HT1080 (cell line): ENCODE results near the gene JAK2. TPM values are rescaled to one million over a fixed set of nuclear protein-coding genes. Genes with fewer than 3 reads are reported as not detected.
A peak's percentile ranks its signal among the peaks of the same experiment; 100 is the strongest.
"Not testable (repeated sequence)": the region's sequence is repeated elsewhere in the genome, so short reads cannot be mapped to it uniquely, and the experiment has no call there.

Experiments used
- DNase-seq: peaks from one replicate; pipeline ENCODE4 v3.0.0-alpha.2; 2015; ENCODE audit warnings: low read depth
- total RNA-seq: library from RNA; depleted of rRNA; stranded (reverse); fragments of >200 nt; shearing (Covaris generic); gene quantifications from 2 replicates; pipeline ENCODE4 v1.2.3, GENCODE V29; 2014

JAK2 gene
- total RNA-seq, 1 experiment from 2014 or later, result 3.9 TPM

DNA sequence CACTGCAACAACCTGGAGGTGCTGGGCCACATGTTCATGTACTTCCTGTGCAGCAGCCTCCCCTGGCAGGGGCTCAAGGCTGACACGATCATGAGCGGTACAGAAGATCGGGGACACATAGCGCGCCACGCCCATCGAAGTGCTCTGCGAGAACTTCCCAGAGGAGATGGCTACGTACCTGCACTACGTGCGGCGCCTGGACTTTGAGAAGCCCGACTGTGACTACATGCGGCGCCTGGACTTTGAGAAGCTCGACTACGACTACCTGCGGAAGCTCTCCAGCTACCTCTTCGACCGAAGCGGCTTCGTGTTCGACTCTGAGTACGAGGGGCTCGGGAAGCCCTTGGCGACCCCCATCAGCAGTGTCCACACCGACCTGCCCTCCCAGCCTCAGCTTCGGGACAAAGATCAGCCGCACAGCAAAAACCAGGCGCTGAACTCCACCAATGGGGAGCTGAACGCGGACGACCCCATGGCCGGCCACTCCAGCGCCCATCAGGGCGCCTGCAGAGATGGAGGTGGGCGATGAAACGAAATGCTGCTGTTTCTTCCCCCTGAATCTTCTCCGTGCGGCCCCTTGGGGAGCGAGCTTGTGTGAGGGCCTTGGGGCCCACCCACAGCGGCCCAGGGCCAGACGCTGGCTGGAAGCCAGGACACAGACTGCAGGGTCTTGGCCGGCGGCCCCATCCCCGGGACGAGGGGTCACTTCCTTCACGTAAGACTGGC, 56.5 kb downstream of the JAK2 start:
- DNase-seq, result no peak

- no peak for DNase-seq
These were observed 57.6 kb downstream of the JAK2 start for GRCh38 chr9:5042661-5043178.

GRCh38 chr9:5043381-5043780, 58.3 kb downstream of the JAK2 start:
- DNase-seq, result no peak

GRCh38 chr9:5044160-5044559, 59.1 kb downstream of the JAK2 start:
- no peak for DNase-seq

GRCh38 chr9:5052838-5053237, 67.8 kb downstream of the JAK2 start:
- no peak for DNase-seq

DNA sequence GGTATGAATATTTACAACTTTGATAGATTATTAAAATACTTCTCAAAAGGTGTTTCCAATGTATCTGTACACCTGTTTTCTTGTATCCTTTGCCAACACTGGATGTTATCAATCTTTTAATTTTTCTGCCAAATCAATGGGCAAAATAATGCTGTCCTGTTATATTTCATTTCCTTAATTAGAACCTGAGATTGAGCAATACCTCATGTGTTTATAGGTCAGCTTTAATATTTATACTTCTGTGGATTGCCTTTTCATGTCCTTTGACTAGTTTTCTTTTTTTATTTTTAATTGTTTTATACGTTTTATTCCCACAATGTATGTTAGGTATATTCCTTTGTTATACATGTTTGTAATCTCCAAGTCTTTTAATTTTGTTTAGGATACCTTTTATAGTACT, 77.6 kb downstream of the JAK2 start:
- DNase-seq, result no peak

- DNase-seq, result no peak
These were observed 87.8 kb downstream of the JAK2 start for GRCh38 chr9:5072871-5073270.

DNA sequence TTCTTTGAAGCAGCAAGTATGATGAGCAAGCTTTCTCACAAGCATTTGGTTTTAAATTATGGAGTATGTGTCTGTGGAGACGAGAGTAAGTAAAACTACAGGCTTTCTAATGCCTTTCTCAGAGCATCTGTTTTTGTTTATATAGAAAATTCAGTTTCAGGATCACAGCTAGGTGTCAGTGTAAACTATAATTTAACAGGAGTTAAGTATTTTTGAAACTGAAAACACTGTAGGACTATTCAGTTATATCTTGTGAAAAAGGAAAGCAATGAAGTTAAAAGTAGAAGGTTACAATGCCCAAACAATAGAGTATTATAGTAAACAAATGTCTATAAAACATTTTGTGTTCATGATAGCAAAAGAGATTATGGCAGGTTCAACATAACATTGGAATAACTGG, 88.6 kb downstream of the JAK2 start:
- DNase-seq, result no peak

- no peak for DNase-seq
These were observed 100.9 kb downstream of the JAK2 start for GRCh38 chr9:5085993-5086392.

GRCh38 chr9:5089737-5090136, 104.7 kb downstream of the JAK2 start:
- DNase-seq, result no peak

DNA sequence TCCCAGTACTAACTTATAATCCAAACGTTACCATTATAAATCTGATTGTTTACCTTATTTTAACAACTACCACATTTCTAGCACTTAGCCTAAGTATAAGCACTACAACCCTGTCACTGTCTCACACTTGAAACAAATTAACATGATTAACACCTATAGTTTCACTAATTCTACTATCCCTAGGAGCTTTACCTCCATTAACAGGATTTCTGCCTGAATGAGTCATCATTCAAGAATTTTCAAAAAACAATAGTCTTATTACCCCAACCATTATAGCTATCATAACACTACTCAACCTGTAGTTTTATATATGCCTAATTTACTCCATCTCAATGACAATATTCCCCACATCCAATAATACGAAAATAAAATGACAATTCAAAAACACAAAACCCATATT, 110.7 kb downstream of the JAK2 start:
- peak; percentile 10 for DNase-seq

DNA sequence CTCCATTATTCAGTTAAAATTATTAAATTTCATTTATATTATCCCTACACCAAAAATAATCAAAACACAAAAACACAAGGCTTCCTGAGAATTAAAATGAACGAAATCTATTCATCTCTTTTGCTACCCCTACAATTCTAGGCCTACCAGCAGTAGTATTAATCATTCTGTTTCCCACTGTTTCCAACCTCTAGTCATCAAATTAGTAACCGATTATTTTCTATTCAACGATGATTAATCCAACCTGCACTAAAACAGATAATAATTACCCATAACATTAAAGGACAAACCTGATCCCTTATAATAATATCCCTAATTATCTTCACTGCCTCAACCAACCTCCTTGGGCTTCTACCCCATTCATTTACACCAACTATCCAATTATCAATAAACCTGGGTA, 114.4 kb downstream of the JAK2 start:
- no peak for DNase-seq

GRCh38 chr9:5101127-5101526, 116.1 kb downstream of the JAK2 start:
- not testable (repeated sequence) for DNase-seq

DNA sequence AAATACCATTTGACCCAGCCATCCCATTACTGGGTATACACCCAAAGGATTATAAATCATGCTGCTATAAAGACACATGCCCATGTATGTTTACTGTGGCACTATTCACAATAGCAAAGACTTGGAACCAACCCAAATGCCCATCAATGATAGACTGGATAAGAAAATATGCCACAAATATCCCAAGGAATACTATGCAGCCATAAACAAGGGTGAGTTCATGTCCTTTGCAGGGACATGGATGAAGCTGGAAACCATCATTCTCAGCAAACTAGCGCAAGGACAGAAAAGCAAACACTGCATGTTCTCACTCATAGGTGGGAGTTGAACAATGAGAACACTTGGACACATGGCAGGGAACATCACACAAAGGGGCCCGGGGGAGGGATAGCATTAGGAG, 121.4 kb downstream of the JAK2 start:
- not testable (repeated sequence) for DNase-seq

- DNase-seq, result no peak
These were observed 126.0 kb downstream of the JAK2 start for GRCh38 chr9:5110867-5111681.

- no peak for DNase-seq
These were observed 126.6 kb downstream of the JAK2 start for GRCh38 chr9:5111696-5112095.

DNA sequence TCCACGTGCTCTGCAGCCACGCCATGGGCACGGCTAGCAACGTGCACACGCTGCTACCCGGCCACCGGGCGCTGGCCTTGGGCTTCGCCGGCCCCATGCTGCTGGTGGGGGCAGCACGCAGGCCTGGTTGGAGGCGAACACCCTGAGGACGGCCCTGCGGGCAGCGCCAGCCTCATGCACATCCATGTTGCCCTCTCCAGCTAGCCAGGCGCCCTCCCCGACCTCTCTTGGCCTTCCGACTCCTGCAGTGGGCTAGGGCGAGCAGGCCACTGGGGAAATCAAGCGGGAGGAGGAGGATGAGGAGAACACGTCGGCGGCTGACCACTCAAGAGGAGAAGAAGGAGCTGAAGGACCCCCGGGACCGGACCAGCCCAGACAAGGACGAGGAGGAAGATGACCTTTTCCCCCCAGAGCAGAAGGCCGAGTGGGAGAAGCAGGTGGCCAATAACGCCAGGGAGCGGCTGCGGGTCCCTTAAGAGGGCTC, 127.1 kb downstream of the JAK2 start:
- no peak for DNase-seq

DNA sequence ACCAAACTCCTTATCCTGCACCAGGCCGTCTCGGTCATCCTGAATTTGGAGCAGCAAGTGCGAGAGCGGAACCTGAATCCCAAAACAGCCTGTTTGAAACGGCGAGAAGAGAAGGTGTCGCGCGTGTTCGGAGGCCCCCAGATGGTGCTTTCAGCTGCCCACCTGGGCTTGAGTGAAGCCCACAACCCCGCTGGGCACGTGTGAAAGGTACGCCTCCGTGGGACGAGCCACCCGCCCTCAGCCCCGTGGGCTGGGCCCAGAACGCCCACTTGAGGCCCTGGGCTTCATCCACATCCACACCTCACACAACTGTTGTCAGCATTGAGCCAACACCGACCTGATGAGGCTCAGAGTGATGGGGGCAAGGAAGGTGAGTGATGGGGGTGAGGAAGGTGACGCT, 127.6 kb downstream of the JAK2 start:
- DNase-seq, result no peak

DNA sequence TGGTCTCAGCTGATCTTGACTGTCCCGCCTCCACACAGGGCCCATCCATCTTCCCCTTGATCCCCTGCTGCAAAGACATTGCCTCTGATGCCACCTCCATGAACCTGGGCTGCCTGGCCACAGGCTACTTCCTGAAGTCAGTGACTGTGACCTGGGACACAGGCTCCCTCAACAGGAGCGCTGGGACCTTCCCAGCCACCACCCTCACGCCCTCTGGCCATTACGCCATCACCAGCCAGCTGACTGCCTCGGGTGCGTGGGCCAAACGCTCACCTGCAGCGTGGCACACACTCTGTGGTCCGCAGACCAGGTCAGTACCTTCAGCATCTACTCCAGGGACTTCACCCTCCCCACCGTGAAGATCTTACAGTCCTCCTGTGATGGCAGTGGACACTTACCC, 128.5 kb downstream of the JAK2 start:
- DNase-seq, result no peak

DNA sequence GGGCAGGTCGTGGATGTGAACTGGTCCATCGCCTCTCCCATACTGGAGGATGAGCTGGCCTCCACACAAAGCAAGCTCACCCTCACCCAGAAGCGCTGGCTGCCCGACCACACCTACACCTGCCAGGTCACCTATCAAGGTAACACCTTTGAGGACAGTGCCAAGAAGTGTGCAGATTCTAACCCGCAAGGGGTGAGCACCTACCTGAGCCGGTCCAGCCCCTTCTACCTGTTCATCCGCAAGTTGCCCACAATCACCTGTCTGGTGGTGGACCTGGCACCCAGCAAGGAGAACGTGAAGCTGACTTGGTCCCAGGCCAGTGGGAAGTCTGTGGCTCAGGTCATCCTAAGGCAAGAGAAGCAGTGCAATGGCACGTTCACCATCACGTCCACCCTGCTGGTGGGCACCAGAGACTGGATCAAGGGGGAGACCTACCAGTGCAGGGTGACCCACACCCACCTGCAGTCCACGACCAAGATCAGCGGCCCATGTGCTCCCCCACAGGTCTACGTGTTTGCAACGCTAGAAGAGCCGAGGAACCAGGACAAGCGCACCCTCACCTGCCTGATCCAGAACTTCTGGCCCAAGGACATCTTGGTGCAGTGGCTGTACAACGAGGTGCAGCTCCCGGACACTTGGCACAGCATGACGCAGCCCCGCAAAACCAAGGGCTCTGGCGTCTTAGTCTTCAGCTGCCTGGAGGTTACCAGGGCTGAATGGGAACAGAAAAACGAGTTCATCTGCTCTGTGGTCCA, 129.1 kb downstream of the JAK2 start:
- DNase-seq, result no peak

DNA sequence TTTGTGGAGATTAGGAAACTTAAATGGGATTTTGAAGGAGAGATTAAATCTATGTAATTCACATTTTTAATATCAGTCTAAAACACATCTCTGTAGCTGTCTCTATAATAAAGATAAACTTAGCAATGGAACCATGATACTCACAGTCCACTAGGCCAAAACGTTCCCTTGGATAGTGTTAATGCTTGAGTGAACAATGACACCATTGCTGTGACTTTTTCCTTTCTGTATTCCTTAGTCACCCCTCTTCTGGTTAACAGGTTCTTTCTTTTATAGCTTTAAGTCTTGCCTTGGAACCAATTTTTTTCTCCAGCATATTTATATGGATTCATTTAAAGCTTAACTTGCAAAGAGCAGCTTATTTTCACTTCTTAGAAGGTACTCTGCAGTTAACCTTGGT, 137.0 kb downstream of the JAK2 start:
- DNase-seq, result no peak

- no peak for DNase-seq
These were observed 137.4 kb downstream of the JAK2 start for GRCh38 chr9:5122516-5122915.
